Brain microvascular endothelial cell (primary cell): ENCODE results near the gene SENP1.

ENCODE experiments used
- DNase-seq: peaks from one replicate; pipeline ENCODE4 v3.0.0-alpha.2; 2020
- H3K27ac ChIP-seq: fragments of 250-450 bp; sonication (Bioruptor Pico); 2 replicates; pipeline ENCODE4 v1.5.1; 2020; ENCODE audit warnings: mild to moderate bottlenecking, moderate library complexity
- H3K27me3 ChIP-seq: fragments of 250-450 bp; sonication (Bioruptor Pico); replicated peaks from 2 replicates; pipeline ENCODE4 v1.5.1; 2020; ENCODE audit warnings: mild to moderate bottlenecking
- H3K36me3 ChIP-seq: fragments of 250-450 bp; sonication (Bioruptor Pico); replicated peaks from 2 replicates; pipeline ENCODE4 v1.5.1; 2020; ENCODE audit warnings: mild to moderate bottlenecking
- H3K4me3 ChIP-seq: 2 replicates; pipeline ENCODE4 v1.5.1; 2011; ENCODE audit warnings: low read depth, mild to moderate bottlenecking, control low read depth, low read length, moderate library complexity
- in situ Hi-C: cut with HindIII; loops from 2 replicates; pipeline ENCODE4 v1.10.0; 2017; ENCODE audit warnings: low sequenced_read_pairs, low pct_ligation_motif_present
- TF ChIP-seq, protein P1 (sequence below): IDR thresholded peaks from 2 replicates; pipeline ENCODE4 v1.5.1; 2011; ENCODE audit warnings: low read depth, mild to moderate bottlenecking, moderate library complexity, low read length, control low read depth, inconsistent platforms; ENCODE audit errors: missing control alignments

The SENP1 gene

DNA sequence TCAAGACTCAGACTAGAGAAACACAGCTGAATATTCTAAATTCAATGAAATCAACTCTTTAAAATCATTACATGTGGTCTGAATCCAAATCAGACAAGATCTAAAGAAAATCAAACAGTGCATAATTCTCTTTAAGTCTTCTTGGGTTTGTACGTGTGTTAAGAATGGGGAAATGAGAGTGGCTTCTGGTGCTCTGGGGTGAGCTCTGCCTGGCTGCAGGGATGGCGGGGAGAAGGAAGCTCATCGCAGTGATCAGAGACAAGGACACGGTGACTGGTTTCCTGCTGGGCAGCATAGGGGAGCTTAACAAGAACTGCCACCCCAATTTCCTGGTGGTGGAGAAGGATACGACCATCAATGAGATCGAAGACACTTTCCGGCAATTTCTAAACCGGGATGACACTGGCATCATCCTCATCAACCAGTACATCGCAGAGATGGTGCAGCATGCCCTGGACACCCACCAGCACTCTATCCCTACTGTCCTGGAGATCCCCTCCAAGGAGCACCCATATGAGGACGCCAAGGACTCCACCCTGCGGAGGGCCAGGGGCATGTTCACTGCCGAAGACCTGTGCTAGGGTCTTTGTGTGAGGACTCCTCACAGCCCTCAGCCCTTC, 20.9 kb downstream of the SENP1 start:
- H3K27me3 ChIP-seq = no peaks in the 10 kb centered on the region
- H3K4me3 ChIP-seq = no peak overlapping the region
- H3K27ac ChIP-seq = no peak overlapping the region
- no peak for DNase-seq
- peaks cover 12% of the 10 kb centered on the region for H3K36me3 ChIP-seq
- TF ChIP-seq, protein P1, sequence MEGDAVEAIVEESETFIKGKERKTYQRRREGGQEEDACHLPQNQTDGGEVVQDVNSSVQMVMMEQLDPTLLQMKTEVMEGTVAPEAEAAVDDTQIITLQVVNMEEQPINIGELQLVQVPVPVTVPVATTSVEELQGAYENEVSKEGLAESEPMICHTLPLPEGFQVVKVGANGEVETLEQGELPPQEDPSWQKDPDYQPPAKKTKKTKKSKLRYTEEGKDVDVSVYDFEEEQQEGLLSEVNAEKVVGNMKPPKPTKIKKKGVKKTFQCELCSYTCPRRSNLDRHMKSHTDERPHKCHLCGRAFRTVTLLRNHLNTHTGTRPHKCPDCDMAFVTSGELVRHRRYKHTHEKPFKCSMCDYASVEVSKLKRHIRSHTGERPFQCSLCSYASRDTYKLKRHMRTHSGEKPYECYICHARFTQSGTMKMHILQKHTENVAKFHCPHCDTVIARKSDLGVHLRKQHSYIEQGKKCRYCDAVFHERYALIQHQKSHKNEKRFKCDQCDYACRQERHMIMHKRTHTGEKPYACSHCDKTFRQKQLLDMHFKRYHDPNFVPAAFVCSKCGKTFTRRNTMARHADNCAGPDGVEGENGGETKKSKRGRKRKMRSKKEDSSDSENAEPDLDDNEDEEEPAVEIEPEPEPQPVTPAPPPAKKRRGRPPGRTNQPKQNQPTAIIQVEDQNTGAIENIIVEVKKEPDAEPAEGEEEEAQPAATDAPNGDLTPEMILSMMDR = no peak
- in situ Hi-C loops = no loop called here

GRCh38 chr12:48084066-48084465, 21.8 kb downstream of the SENP1 start:
- H3K27ac ChIP-seq = no peak overlapping the region
- in situ Hi-C loops = no loop called here
- no peak for DNase-seq
- TF ChIP-seq, protein P1 = peak; percentile 5
- H3K36me3 ChIP-seq = peaks cover 10% of the 10 kb centered on the region
- H3K4me3 ChIP-seq = no peak overlapping the region
- no peaks in the 10 kb centered on the region for H3K27me3 ChIP-seq

GRCh38 chr12:48080821-48081220, 25.1 kb downstream of the SENP1 start:
- Histone ChIP-seq H3K27ac (no peak overlapping the region), H3K4me3 (no peak overlapping the region), H3K27me3 (no peaks in the 10 kb centered on the region), H3K36me3 (no peaks in the 10 kb centered on the region)
- TF ChIP-seq, protein P1 = no peak
- in situ Hi-C loops = no loop called here
- DNase-seq = no peak

DNA sequence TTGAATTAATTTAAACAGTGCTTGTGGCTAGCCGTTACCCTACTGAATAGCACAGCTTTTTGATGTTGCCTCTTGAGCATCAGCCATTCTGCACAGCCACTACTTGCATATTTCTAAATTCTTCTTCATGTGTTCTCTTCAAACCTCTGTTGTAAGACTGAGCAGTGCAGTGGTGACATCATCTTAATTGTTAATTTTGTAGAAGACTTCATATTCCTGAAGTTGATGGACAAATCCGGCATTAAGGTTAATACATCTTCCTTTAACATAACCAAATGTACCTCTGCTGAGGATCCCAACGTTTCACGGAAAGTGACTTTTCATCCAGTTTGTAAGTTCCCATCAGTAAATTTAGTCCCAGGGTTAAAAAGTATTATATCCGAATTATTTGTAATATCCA, 25.6 kb downstream of the SENP1 start:
- Histone ChIP-seq H3K27me3 (no peaks in the 10 kb centered on the region), H3K36me3 (no peaks in the 10 kb centered on the region), H3K4me3 (no peak overlapping the region), H3K27ac (no peak overlapping the region)
- TF ChIP-seq, protein P1 = no peak
- in situ Hi-C loops = no loop called here
- no peak for DNase-seq

DNA sequence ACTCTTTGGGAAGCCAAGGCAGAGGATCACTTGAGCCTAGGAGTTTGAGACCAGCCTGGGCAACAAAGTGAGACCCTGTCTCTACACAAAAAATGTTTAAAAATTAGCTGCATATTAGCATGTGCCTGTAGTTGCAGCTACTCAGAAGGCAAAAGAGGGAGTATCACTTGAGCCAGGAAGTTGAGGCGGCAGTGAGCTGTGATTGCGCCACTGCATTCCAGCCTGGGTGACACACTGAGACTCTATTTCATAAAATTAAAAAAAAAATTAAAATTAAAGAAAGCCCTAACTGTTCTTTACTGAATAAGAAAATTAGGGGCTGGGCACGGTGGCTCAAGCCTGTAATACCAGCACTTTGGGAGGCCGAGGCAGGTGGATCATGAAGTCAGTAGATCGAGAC, 27.0 kb downstream of the SENP1 start:
- Histone ChIP-seq H3K27ac (no peak overlapping the region), H3K27me3 (no peaks in the 10 kb centered on the region), H3K4me3 (no peak overlapping the region), H3K36me3 (peaks cover 5% of the 10 kb centered on the region)
- in situ Hi-C loops = no loop called here
- TF ChIP-seq, protein P1 = no peak
- DNase-seq = peak; percentile 67

DNA sequence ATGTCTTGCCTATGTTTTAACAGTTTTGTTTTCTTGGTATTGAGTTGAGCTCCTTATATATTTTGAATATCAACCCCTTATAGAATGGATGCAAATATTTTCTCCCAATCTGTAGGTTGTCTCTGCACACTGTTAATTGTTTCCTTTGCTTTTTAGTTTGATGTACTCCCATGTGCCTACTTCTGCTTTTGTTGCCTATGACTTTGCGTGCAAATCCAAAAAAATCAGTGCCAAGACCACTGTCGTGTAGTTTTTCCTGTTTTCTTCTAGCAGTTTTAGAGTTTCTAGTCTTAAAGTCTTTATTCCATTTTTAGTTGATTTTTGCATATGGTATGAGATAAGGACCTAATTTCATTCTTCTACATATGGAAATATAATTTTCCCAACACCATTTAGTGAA, 28.8 kb downstream of the SENP1 start:
- Histone ChIP-seq H3K36me3 (peaks cover 6% of the 10 kb centered on the region), H3K4me3 (no peak overlapping the region), H3K27me3 (no peaks in the 10 kb centered on the region), H3K27ac (no peak overlapping the region)
- TF ChIP-seq, protein P1 = no peak
- no peak for DNase-seq
- in situ Hi-C loops = no loop called here
